Trophoblast cell (in vitro differentiated cells and primary cell): Measurements from ENCODE around the gene TNNC2.

Experiments used
- DNase-seq, 2 donors: peaks; one replicate each; pipeline ENCODE4 v3.0.0-alpha.2; 2016
- H2AFZ ChIP-seq: 2 replicates; pipeline ENCODE4 v1.6.1; 2013; ENCODE audit warnings: low read length, moderate library complexity, mild to moderate bottlenecking; ENCODE audit not compliant: insufficient read depth, poor library complexity
- H2AK5ac ChIP-seq: 2 replicates; pipeline ENCODE4 v1.6.1; 2013; ENCODE audit warnings: mild to moderate bottlenecking, low read length
- H2BK120ac ChIP-seq: 2 replicates; pipeline ENCODE4 v1.6.1; 2013; ENCODE audit warnings: low read length, mild to moderate bottlenecking, moderate library complexity; ENCODE audit not compliant: insufficient read depth, poor library complexity
- H2BK12ac ChIP-seq: 2 replicates; pipeline ENCODE4 v1.6.1; 2013; ENCODE audit warnings: mild to moderate bottlenecking, low read length, moderate library complexity
- H2BK5ac ChIP-seq: 2 replicates; pipeline ENCODE4 v1.6.1; 2013; ENCODE audit warnings: low read length, low read depth, moderate library complexity, mild to moderate bottlenecking; ENCODE audit not compliant: poor library complexity
- H3K14ac ChIP-seq: 2 replicates; pipeline ENCODE4 v1.6.1; 2013; ENCODE audit warnings: mild to moderate bottlenecking, low read length
- H3K18ac ChIP-seq: 2 replicates; pipeline ENCODE4 v1.6.1; 2013; ENCODE audit warnings: mild to moderate bottlenecking, low read length
- H3K23ac ChIP-seq: 2 replicates; pipeline ENCODE4 v1.6.1; 2013; ENCODE audit warnings: low read length
- H3K27ac ChIP-seq: 2 replicates; pipeline ENCODE4 v1.5.1; 2013; ENCODE audit warnings: low read depth, mild to moderate bottlenecking, inconsistent platforms, low read length, moderate library complexity
- H3K27me3 ChIP-seq: 2 replicates; pipeline ENCODE4 v1.6.1; 2013; ENCODE audit warnings: inconsistent platforms, mild to moderate bottlenecking, low read length, moderate library complexity; ENCODE audit not compliant: insufficient read depth
- H3K36me3 ChIP-seq, 2 experiments: 1 replicate in 1 of 2; 2 replicates in 1 of 2; pipeline ENCODE4 v1.6.1; 2013; ENCODE audit warnings: low read length in 2 of 2, mild to moderate bottlenecking in 2 of 2, moderate library complexity in 1 of 2; ENCODE audit not compliant: insufficient read depth in 2 of 2, control insufficient read depth in 1 of 2
- H3K4ac ChIP-seq: 2 replicates; pipeline ENCODE4 v1.6.1; 2013; ENCODE audit warnings: low read depth, mild to moderate bottlenecking, low read length, moderate library complexity
- H3K4me1 ChIP-seq, 2 experiments: 1 replicate in 1 of 2; 2 replicates in 1 of 2; pipeline ENCODE4 v1.6.1; 2013; ENCODE audit warnings: low read length in 2 of 2, mild to moderate bottlenecking in 2 of 2, moderate library complexity in 1 of 2; ENCODE audit not compliant: insufficient read depth in 2 of 2, control insufficient read depth in 1 of 2
- H3K4me2 ChIP-seq: 2 replicates; pipeline ENCODE4 v1.6.1; 2013; ENCODE audit warnings: inconsistent platforms, mild to moderate bottlenecking, low read length, moderate library complexity
- H3K4me3 ChIP-seq: 2 replicates; pipeline ENCODE4 v1.5.1; 2013; ENCODE audit warnings: mild to moderate bottlenecking, low read depth, low read length, inconsistent platforms
- H3K79me1 ChIP-seq: one replicate; pipeline ENCODE4 v1.6.1; 2013; ENCODE audit warnings: low read length
- H3K79me2 ChIP-seq: 2 replicates; pipeline ENCODE4 v1.6.1; 2013; ENCODE audit warnings: low read length, mild to moderate bottlenecking; ENCODE audit not compliant: control insufficient read depth, insufficient read depth, poor library complexity
- H3K9ac ChIP-seq: 2 replicates; pipeline ENCODE4 v1.6.1; 2013; ENCODE audit warnings: mild to moderate bottlenecking, low read length
- H3K9me3 ChIP-seq: 2 replicates; pipeline ENCODE4 v1.6.1; 2013; ENCODE audit warnings: low read depth, mild to moderate bottlenecking, control low read depth, inconsistent platforms, low read length; ENCODE audit not compliant: insufficient read depth
- H4K12ac ChIP-seq: 2 replicates; pipeline ENCODE4 v1.6.1; 2013; ENCODE audit warnings: low read depth, mild to moderate bottlenecking, low read length, moderate library complexity
- H4K8ac ChIP-seq: 2 replicates; pipeline ENCODE4 v1.6.1; 2013; ENCODE audit warnings: low read depth, mild to moderate bottlenecking, low read length, moderate library complexity
- H4K91ac ChIP-seq: one replicate; pipeline ENCODE4 v1.6.1; 2013; ENCODE audit warnings: low read depth, mild to moderate bottlenecking, low read length, moderate library complexity
- WGBS: extraction: QIAGEN DNeasy Blood & Tissue Kit; methylation state at CpG from one replicate; pipeline ENCODE4 v1.1.7; 2013; ENCODE audit warnings: missing lambda C conversion rate; ENCODE audit not compliant: insufficient read length, insufficient coverage; ENCODE audit errors: extremely low coverage; 5-methylcytosine and 5-hydroxymethylcytosine counted together

TNNC2 gene

GRCh38 chr20:45851501-45851900 is 24.4 kb upstream of the TNNC2 start:
- H3K23ac ChIP-seq = no peak overlapping the region
- no peak overlapping the region for H4K91ac ChIP-seq
- H2AK5ac ChIP-seq = no peak overlapping the region
- no peak overlapping the region for H2BK5ac ChIP-seq
- no peak overlapping the region for H2AFZ ChIP-seq
- H3K36me3 ChIP-seq = peaks cover 6 to 13% of the 10 kb centered on the region in 2 experiments
- no peak overlapping the region for H4K12ac ChIP-seq
- no peaks in the 10 kb centered on the region for H3K79me2 ChIP-seq
- H3K9me3 ChIP-seq = no peaks in the 10 kb centered on the region
- no peak overlapping the region for H3K4ac ChIP-seq
- H3K14ac ChIP-seq = no peak overlapping the region
- no peak overlapping the region for H3K4me2 ChIP-seq
- H3K4me1 ChIP-seq = no peaks in the 10 kb centered on the region
- H3K18ac ChIP-seq = no peak overlapping the region
- H3K9ac ChIP-seq = no peak overlapping the region
- no peak overlapping the region for H4K8ac ChIP-seq
- H2BK120ac ChIP-seq = no peak overlapping the region
- H3K79me1 ChIP-seq = no peaks in the 10 kb centered on the region
- no peak overlapping the region for H3K4me3 ChIP-seq
- no peak for DNase-seq
- H3K27ac ChIP-seq = no peak overlapping the region
- H2BK12ac ChIP-seq = no peak overlapping the region
- no peaks in the 10 kb centered on the region for H3K27me3 ChIP-seq

- no peak overlapping the region for H3K4me3 ChIP-seq
- no peak overlapping the region for H4K91ac ChIP-seq
- no peak overlapping the region for H2BK12ac ChIP-seq
- no peak overlapping the region for H2BK120ac ChIP-seq
- no peaks in the 10 kb centered on the region for H3K79me2 ChIP-seq
- no peak overlapping the region for H4K8ac ChIP-seq
- H2BK5ac ChIP-seq = no peak overlapping the region
- no peak overlapping the region for H2AK5ac ChIP-seq
- WGBS = no CpG with 5 or more reads among the region's 1 CpG
- H3K27me3 ChIP-seq = no peaks in the 10 kb centered on the region
- no peak overlapping the region for H3K23ac ChIP-seq
- DNase-seq = no peak
- no peak overlapping the region for H3K27ac ChIP-seq
- H3K4ac ChIP-seq = no peak overlapping the region
- H4K12ac ChIP-seq = no peak overlapping the region
- no peaks in the 10 kb centered on the region for H3K4me1 ChIP-seq
- no peaks in the 10 kb centered on the region for H3K9me3 ChIP-seq
- H3K9ac ChIP-seq = no peak overlapping the region
- H2AFZ ChIP-seq = no peak overlapping the region
- no peak overlapping the region for H3K4me2 ChIP-seq
- H3K18ac ChIP-seq = no peak overlapping the region
- H3K79me1 ChIP-seq = no peaks in the 10 kb centered on the region
- H3K14ac ChIP-seq = no peak overlapping the region
- H3K36me3 ChIP-seq = peaks cover 6 to 15% of the 10 kb centered on the region in 2 experiments
These were observed 23.8 kb upstream of the TNNC2 start for GRCh38 chr20:45850926-45851325.

GRCh38 chr20:45850238-45850637 is 23.1 kb upstream of the TNNC2 start:
- Histone ChIP-seq H3K14ac (no peak overlapping the region), H4K8ac (no peak overlapping the region), H2BK5ac (no peak overlapping the region), H3K9ac (no peak overlapping the region), H3K27me3 (no peaks in the 10 kb centered on the region), H3K79me2 (no peaks in the 10 kb centered on the region), H2BK120ac (no peak overlapping the region), H3K4ac (no peak overlapping the region), H3K9me3 (no peaks in the 10 kb centered on the region), H2AK5ac (no peak overlapping the region), H3K79me1 (no peaks in the 10 kb centered on the region), H3K27ac (no peak overlapping the region), H3K36me3 (peaks cover 6 to 18% of the 10 kb centered on the region in 2 experiments), H3K4me3 (no peak overlapping the region), H4K91ac (no peak overlapping the region), H2AFZ (no peak overlapping the region), H4K12ac (no peak overlapping the region), H3K18ac (no peak overlapping the region), H3K4me2 (no peak overlapping the region), H2BK12ac (no peak overlapping the region), H3K4me1 (no peaks in the 10 kb centered on the region), H3K23ac (no peak overlapping the region)
- no peak for DNase-seq
- WGBS = no CpG with 5 or more reads among the region's 2 CpGs

- no peak overlapping the region for H3K4me2 ChIP-seq
- H2BK12ac ChIP-seq = no peak overlapping the region
- no peak overlapping the region for H3K18ac ChIP-seq
- H4K91ac ChIP-seq = no peak overlapping the region
- H3K14ac ChIP-seq = no peak overlapping the region
- H3K79me2 ChIP-seq = no peaks in the 10 kb centered on the region
- no peak overlapping the region for H3K23ac ChIP-seq
- H3K9ac ChIP-seq = no peak overlapping the region
- no peak overlapping the region for H3K27ac ChIP-seq
- no peak overlapping the region for H3K4ac ChIP-seq
- no peak overlapping the region for H2BK120ac ChIP-seq
- H3K79me1 ChIP-seq = no peaks in the 10 kb centered on the region
- no peak for DNase-seq
- no peak overlapping the region for H2BK5ac ChIP-seq
- H3K36me3 ChIP-seq = peaks cover 10 to 14% of the 10 kb centered on the region in 2 experiments
- no CpG with 5 or more reads among the region's 8 CpGs for WGBS
- no peaks in the 10 kb centered on the region for H3K27me3 ChIP-seq
- no peak overlapping the region for H4K8ac ChIP-seq
- H2AK5ac ChIP-seq = no peak overlapping the region
- no peak overlapping the region for H4K12ac ChIP-seq
- H2AFZ ChIP-seq = no peak overlapping the region
- no peak overlapping the region for H3K4me3 ChIP-seq
- H3K9me3 ChIP-seq = no peaks in the 10 kb centered on the region
- no peaks in the 10 kb centered on the region for H3K4me1 ChIP-seq
These were observed 22.0 kb upstream of the TNNC2 start for GRCh38 chr20:45848969-45849582.
